DMS53 (cell line): Measurements from ENCODE around the gene PRDX2.

Experiments
- DNase-seq: peaks from one replicate; lab custom pipeline; 2025; lab: John Stamatoyannopoulos, UW

PRDX2 gene

DNA sequence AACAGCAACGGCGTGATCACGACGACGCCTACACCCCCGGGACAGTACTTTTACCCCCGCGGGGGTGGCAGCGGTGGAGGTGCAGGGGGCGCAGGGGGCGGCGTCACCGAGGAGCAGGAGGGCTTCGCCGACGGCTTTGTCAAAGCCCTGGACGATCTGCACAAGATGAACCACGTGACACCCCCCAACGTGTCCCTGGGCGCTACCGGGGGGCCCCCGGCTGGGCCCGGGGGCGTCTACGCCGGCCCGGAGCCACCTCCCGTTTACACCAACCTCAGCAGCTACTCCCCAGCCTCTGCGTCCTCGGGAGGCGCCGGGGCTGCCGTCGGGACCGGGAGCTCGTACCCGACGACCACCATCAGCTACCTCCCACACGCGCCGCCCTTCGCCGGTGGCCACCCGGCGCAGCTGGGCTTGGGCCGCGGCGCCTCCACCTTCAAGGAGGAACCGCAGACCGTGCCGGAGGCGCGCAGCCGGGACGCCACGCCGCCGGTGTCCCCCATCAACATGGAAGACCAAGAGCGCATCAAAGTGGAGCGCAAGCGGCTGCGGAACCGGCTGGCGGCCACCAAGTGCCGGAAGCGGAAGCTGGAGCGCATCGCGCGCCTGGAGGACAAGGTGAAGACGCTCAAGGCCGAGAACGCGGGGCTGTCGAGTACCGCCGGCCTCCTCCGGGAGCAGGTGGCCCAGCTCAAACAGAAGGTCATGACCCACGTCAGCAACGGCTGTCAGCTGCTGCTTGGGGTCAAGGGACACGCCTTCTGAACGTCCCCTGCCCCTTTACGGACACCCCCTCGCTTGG, 9.3 kb downstream of the PRDX2 start:
- DNase-seq: peak; percentile 91

DNA sequence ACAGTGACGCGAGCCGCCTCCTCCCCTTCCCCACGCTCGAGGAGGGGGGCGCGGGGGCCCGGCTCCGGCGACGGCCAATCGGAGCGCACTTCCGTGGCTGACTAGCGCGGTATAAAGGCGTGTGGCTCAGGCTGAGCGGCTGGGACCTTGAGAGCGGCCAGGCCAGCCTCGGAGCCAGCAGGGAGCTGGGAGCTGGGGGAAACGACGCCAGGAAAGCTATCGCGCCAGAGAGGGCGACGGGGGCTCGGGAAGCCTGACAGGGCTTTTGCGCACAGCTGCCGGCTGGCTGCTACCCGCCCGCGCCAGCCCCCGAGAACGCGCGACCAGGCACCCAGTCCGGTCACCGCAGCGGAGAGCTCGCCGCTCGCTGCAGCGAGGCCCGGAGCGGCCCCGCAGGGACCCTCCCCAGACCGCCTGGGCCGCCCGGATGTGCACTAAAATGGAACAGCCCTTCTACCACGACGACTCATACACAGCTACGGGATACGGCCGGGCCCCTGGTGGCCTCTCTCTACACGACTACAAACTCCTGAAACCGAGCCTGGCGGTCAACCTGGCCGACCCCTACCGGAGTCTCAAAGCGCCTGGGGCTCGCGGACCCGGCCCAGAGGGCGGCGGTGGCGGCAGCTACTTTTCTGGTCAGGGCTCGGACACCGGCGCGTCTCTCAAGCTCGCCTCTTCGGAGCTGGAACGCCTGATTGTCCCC, 10.1 kb downstream of the PRDX2 start, which contains the start of gene JUNB:
Gene JUNB (plus strand): TSS at position 142 of the 706 bp plus-strand sequence. CDS start 286 bp downstream, at position 428.
- peak; percentile 96 for DNase-seq

DNA sequence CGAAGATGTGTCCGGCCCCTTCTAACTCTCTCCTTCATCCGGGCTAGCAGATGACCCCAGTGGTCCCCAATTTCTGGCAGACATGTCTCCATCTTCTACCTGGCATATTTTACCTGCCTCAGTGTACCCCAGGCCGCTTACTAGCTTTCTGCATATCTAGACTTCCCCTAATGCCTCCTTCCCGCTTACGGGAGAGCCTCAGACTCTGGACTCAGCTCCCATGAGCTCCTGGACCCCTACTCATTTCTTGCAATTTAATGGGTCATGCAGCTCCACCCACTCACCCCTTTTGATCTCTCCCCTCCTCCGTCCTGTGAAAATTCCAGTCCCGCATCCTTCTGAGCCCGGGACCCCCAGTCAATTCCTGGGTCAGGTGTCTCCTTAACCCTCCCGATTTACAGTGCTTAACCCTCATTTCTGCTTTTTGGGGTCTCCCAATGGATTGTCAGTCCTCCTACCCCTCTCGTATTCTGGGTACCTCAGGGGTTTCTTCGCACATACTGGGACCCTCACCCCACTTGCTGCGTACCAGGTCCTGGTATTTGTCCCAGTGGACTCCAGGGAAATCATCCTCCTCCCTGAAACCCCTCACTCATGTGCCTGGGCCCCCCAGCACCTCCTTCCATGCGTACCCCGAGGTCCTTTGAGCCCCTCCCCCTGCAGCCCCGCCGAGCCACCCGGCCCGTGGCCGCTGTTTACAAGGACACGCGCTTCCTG, 10.8 kb downstream of the PRDX2 start:
- DNase-seq: peak; percentile 44

DNA sequence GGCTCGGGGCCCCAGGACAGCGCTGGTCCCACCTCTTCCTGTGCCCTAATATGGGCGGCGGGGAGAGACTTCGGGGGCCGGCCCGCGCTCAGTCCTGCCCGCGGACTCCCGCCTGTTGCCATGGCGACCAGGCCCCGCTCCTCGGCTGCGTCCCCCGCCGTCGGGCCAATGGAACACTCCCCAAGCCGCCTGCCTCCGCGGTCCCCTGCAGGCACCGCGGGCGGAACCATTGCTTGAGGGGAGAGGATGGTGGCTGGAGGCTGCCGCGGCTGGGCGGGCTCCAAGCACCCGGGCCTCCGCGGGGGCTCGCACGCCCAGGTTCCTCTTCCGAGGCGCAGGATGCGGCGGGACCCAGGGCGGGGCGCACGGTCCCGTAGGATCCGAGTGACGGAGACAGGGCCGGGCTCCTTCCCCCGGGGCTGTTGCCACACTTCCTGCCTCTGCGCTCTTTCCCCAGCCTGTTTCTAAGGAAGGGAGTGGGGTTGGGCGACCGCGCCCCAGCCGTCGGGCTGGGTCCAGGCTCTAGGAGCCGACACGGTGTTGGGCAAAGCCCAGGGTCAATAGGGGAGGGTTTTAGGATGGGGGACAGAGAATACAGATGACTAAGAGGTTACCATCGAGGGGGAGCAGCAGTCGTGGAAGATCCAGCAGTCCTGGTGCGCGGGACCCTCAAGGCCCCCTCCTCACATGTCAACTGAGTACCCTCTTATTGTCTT, 11.5 kb downstream of the PRDX2 start:
- DNase-seq: peak; percentile 98

GRCh38 chr19:12789098-12789903, 12.3 kb downstream of the PRDX2 start:
- DNase-seq: peak; percentile 77

GRCh38 chr19:12788682-12789097, 12.9 kb downstream of the PRDX2 start:
- peak; percentile 67 for DNase-seq

DNA sequence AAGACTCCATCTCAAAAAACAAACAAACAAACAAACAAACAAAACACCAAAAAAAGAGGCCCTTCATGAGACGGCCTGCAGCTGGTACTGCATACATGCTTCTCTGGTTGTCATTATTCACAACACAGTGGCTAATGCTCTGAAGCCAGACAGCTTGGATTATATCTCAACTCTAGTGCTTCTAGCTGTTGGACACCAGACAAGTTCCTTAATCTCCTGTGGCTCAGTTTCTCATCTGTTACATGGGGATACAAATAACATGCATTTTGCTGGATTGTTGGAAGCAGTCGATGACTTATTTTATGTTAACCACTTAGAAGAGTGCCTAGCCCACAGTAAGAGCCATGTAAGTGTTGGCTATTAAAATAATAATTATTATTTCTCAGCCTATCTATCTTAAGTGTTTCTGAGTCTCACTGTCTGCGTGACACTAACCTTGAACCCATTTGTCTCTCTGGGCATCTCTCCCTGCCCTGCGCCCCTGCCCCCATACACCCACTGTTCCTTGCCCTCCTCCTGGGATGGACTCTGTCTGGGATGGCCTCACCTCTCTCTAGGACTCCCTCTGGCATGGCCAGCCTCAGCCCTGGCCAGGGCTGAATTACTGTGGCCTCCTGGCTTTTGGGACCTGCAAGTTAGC, 13.4 kb downstream of the PRDX2 start:
- no peak for DNase-seq

DNA sequence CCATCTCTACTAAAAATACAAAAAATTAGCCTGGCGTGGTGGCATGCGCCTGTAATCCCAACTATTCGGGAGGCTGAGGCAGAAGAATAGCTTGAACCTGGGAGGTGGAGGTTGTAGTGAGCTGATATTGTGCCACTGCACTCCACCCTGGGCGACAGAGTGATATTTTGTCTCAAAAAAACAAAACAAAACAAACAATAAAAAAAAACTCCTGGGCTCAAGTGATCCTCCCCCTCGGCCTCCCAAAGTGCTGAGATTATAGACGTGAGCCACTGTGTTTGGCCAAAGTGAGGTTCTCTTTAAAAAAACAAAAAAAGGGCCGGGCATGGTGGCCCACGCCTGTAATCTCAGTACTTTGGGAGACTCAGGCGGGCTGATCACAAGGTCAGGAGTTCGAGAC, 14.1 kb downstream of the PRDX2 start:
- DNase-seq: no peak

DNA sequence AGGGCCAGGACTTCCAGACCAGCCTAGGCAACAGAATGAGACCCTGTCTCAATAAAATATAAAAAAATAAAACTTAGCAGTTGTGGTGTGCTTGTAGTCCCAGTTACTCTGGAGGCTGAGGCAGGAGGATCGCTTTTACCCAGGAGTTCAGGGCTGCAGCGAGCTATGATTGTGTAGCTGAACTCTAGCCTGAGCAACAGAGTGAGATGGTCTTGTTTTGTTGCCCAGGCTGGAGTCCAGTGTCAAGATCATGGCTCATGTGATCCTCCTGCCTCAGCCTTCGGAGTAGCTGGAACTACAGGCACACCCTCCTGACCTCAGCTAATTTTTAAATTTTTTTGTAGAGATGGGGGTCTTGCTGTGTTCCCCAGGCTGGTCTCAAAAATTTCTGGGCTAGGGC, 14.6 kb downstream of the PRDX2 start:
- DNase-seq: no peak

DNA sequence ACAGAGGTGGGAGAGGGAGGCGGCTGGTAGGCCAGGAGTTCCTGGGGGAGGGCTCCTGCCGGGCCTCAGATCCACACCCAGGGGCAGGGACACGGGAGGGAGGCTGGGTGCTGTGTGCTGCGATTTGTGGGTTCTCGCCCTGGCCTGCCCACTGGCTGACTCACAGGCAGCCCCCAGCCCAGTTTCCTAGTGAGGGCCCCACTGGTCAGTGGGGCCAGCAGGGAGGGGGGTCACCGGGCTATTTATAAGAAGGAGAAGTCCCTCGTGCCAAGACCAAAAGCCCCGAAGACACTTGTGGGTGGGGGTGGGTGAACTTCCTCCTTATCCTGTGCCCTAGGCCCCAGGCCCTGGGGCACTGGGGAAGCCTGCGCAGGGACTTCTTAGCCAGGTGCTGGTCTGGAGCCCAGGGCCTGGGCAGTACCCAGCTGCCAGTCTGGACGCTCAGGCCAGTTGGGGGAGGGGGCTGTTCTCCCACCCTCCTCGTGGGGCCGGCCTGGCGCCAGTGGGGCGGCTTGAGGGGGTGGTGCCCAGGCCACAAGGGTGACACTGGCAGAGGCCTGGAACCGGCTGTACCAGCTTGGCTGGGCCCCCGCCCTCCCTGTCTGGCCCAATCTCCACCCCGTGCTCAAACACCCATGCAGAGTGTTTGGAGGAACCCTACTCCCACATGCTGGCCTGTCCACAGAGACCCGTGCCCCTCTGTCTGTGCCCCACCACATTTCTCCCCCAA, 15.3 kb downstream of the PRDX2 start:
- no peak for DNase-seq

GRCh38 chr19:12785431-12786031, 16.1 kb downstream of the PRDX2 start:
- no peak for DNase-seq

GRCh38 chr19:12784871-12785430, 16.6 kb downstream of the PRDX2 start:
- DNase-seq: no peak

DNA sequence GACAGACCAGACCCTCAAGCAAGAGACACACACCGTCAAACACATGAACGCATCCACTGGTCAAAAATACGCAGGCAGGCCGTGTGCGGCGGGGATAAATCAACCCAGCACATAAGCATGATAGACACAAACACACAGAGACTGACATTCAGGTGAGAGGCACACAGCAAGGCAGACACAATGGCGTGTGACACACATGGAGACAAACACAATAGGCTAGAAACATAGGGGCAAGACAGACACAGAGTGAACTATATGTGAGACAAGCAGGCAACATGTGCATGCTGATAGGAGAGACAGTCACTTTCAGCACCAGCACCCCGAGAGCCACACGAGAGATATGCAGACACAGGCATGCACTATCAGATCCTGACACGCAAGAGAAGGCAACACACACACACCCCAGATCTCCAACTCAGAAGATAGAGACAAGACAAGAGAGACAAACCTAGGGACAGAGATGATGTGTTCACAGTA, 17.2 kb downstream of the PRDX2 start:
- DNase-seq: no peak

DNA sequence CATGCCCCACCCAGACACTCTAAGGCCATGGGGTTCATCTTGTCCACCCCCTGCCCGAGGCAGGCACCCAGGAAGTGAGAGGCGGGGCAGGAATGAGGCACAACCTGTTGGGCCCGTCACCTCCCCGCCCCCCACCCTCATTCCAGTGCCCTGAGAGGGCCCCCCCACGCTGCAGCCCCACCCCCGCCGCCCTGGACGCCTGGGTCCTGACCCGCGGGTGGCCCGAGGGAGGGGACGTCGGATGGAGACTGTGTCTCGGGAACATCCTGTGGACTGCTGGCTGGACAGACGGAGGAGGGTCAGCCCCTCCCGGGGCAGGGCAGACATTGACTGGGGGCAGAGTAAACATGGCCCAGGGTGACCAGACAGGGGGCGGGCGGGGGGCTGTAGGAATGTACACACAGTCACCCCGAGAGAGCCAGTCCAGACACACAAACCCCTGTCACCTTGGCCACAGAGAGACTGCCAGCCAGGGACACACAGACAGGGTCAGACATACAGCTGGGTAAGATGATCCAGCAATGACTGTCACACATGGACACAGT, 17.7 kb downstream of the PRDX2 start:
- peak; percentile 29 for DNase-seq

- no peak for DNase-seq
Measured at GRCh38 chr19:12783291-12783848, 18.2 kb downstream of the PRDX2 start.

DNA sequence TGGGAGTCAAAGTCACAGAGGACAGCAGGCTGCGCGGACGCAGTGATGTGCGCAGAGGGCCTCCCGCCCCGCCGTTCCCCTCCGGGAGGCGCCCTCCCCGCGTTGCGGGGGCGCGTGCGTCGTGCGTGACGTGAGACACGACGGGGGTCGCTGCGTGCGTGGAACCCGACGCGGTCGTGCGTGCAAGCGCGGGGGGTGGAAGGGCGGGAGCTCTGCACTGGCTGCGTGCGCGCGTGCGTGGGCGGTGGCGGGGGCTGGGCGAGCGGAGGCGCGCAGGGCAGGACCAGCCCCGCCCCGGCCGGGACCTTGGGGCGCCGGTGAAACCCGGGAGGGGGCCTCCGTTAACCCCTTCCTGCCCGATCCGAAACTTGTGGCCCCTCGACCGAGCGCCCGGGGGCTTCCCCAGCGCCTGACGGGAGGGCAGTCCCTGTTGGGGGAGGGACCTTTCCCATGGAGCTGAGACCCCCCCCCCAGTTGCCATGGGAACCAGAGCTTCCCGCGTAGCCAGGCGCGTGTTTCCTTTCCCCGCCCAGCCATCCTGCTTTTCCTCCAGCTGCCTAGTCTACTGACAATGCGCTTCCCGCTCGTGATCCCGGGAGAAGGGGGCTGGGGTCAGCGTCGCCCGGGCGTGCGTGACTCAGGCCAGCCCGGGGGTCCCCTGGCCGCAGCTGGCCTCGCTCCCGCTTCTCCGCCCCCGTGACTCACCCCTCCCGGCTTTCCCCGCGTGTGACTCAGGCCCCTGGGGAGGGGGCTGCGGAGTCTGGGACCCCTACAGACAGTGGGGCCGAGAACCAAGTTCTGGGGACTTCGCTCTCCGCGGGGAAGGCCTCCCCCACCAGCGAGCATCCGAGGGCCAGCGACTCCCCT, 18.9 kb downstream of the PRDX2 start:
- peak; percentile 86 for DNase-seq

GRCh38 chr19:12782174-12782423, 19.5 kb downstream of the PRDX2 start:
- peak; percentile 85 for DNase-seq
